Spleen (tissue), 7 donors: ENCODE data around the gene XYLT1.

ENCODE experiments used
- POLR2A ChIP-seq, 3 donors: fragments of 450-650 bp; IDR thresholded peaks; one replicate each; pipeline ENCODE4 v1.5.1; 2017; ENCODE audit warnings: antibody characterized with exemption in 3 of 3, mild to moderate bottlenecking in 1 of 3
- POLR2AphosphoS5 ChIP-seq, 3 donors: sonication (generic); formaldehyde crosslinking; IDR thresholded peaks; one replicate each; pipeline ENCODE4 v1.5.1; 2017; ENCODE audit warnings: antibody characterized with exemption in 3 of 3
- TF ChIP-seq, protein P1 (sequence below), 11 experiments: fragments of 200-600 bp in 7 of 11; fragments of 450-650 bp in 4 of 11; sonication (generic) in 4 of 11; IDR thresholded peaks in 8 of 11; conservative IDR thresholded peaks in 3 of 11; 1 replicate in 7 of 11; 2 replicates in 4 of 11; pipeline versions ENCODE4 v1.4.0 to v1.8.0; 2016 to 2021; ENCODE audit warnings: antibody characterized with exemption in 11 of 11, inconsistent platforms in 4 of 11, mild to moderate bottlenecking in 1 of 11
- donor health status: DM: no; HTN: no; CAD: no; lungs with moderate emphysema.
- donor health status: DM: no; HTN: no; CAD: no.
- donor health status: DM: no; HTN: no; CAD: no.

DNA sequence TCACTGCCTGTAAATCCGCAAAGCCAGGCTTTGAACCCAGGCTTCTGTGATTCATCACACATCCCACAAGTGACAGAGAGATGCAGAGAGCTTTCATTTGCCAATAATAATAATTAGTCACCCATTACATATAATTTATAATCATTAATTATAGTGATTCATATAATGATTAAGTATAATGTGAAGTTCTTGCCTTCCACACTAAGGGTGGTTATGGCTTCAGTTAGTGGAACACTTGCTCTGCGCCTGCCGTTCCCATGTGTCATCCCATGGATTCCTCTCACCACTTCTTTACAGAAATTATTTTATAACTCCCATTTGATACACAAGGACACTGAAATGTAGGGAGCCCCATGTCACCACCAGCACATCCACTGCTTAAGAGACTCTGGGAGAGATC is 39.8 kb upstream of the XYLT1 start:
- TF ChIP-seq, protein P1, sequence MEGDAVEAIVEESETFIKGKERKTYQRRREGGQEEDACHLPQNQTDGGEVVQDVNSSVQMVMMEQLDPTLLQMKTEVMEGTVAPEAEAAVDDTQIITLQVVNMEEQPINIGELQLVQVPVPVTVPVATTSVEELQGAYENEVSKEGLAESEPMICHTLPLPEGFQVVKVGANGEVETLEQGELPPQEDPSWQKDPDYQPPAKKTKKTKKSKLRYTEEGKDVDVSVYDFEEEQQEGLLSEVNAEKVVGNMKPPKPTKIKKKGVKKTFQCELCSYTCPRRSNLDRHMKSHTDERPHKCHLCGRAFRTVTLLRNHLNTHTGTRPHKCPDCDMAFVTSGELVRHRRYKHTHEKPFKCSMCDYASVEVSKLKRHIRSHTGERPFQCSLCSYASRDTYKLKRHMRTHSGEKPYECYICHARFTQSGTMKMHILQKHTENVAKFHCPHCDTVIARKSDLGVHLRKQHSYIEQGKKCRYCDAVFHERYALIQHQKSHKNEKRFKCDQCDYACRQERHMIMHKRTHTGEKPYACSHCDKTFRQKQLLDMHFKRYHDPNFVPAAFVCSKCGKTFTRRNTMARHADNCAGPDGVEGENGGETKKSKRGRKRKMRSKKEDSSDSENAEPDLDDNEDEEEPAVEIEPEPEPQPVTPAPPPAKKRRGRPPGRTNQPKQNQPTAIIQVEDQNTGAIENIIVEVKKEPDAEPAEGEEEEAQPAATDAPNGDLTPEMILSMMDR (IDR thresholded peaks at IDR 0.05 in 8 of 11, conservative IDR thresholded peaks at IDR 0.05 in 3 of 11) = no peak
- no peak for TF ChIP-seq POLR2AphosphoS5 (IDR thresholded peaks at IDR 0.05)
- no peak for TF ChIP-seq POLR2A (IDR thresholded peaks at IDR 0.05)
